Measurements from ENCODE around the gene MPZL2. TPM values are rescaled to one million over a fixed set of nuclear protein-coding genes. Genes with fewer than 3 reads are reported as not detected.

MPZL2 gene
- total RNA-seq, 2 donors from 2014 or later: 19.7 to 48.5 TPM

DNA sequence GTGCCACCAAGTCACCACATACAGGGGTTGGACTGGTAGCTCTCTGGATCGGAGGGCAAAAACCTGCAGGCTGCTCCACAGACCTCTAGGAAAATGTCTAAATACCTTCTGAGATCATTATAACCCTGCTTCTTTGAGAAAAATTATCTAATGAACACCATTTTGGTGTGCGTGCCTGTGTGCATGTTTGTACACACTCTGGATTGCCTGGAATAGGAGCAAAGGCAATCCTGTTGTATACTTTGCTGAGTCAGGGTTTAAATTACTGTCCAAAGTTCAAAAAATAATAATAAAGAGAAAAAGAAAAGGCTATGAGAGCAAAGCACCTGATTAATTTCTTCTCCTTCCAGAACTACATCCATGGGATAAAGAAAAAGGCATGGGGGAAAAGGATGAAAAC, 50.3 kb downstream of the MPZL2 start:
- 70 to 71% methylated on average over 2 of the region's 2 CpGs for WGBS, 2 donors
- TF ChIP-seq, protein P1, sequence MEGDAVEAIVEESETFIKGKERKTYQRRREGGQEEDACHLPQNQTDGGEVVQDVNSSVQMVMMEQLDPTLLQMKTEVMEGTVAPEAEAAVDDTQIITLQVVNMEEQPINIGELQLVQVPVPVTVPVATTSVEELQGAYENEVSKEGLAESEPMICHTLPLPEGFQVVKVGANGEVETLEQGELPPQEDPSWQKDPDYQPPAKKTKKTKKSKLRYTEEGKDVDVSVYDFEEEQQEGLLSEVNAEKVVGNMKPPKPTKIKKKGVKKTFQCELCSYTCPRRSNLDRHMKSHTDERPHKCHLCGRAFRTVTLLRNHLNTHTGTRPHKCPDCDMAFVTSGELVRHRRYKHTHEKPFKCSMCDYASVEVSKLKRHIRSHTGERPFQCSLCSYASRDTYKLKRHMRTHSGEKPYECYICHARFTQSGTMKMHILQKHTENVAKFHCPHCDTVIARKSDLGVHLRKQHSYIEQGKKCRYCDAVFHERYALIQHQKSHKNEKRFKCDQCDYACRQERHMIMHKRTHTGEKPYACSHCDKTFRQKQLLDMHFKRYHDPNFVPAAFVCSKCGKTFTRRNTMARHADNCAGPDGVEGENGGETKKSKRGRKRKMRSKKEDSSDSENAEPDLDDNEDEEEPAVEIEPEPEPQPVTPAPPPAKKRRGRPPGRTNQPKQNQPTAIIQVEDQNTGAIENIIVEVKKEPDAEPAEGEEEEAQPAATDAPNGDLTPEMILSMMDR (IDR thresholded peaks at IDR 0.05): no peak
- no peak for TF ChIP-seq POLR2A (IDR thresholded peaks at IDR 0.05)
- intact Hi-C loops (cut with DNase I): no loop called here
- Histone ChIP-seq H3K4me1 (no peaks in the 10 kb centered on the region), H3K4me3 (no peak overlapping the region), H3K36me3 (replicated peaks in 1 of 2; ENCODE audit: insufficient read depth in 1 of 2, low read depth in 2 of 2) (no peaks in the 10 kb centered on the region), H3K27ac (no peak overlapping the region), H3K27me3 (no peaks in the 10 kb centered on the region), H3K9me3 (no peaks in the 10 kb centered on the region)
- DNase-seq: no peak
- no peak for ATAC-seq

DNA sequence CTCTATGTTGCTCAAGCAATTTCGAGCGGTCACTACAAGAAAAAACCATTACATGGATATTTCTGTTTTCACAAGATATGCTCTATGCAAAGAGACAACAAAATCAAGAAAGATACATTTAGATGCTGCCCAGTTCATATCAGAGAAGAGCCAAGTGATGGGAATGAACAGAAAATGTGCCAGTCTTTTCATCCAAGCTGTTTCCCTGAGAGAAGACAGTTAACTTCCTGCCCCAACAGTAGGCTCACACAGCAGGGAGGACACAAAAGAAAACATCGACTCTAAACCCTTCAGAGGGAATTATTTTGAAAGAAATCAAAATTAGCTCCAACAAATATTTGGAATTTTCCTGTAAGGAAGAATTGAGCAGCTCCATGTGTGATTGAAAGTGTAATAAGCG, 50.9 kb downstream of the MPZL2 start:
- DNase-seq: no peak

DNA sequence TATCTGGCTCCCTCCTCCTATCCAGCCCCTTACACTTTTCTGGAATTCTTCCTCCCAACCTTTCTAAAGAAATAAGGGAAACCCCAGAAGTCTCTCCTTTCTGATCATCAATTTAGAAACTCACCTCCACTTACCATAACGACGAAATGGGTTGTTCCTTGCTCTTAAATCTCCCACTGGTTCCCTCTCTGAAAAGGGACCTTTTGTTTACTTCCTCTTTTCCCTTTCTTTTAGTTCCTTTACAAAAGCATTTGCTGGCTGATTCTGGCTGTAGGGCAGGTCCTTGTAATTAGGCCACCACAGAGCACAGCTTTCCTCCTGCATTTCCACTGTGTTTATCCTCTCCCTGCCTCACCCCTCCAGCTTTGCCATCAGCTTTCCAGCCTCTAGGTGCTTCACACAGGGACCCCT, 51.3 kb downstream of the MPZL2 start:
- Histone ChIP-seq H3K27me3 (no peaks in the 10 kb centered on the region), H3K4me3 (no peak overlapping the region), H3K4me1 (no peaks in the 10 kb centered on the region), H3K36me3 (replicated peaks in 1 of 2; ENCODE audit: insufficient read depth in 1 of 2, low read depth in 2 of 2) (no peaks in the 10 kb centered on the region), H3K27ac (no peak overlapping the region), H3K9me3 (no peaks in the 10 kb centered on the region)
- no peak for ATAC-seq
- 43 to 67% methylated on average over 2 of the region's 2 CpGs for WGBS, 2 donors
- intact Hi-C loops (cut with DNase I): no loop called here
- no peak for DNase-seq
- no peak for TF ChIP-seq POLR2A (IDR thresholded peaks at IDR 0.05)
- TF ChIP-seq, protein P1 (IDR thresholded peaks at IDR 0.05): no peak

More for the DNA sequence above, 50.9 kb downstream of the MPZL2 start:
- intact Hi-C loops (cut with DNase I): no loop called here
- ATAC-seq: no peak
- TF ChIP-seq POLR2A (IDR thresholded peaks at IDR 0.05): no peak
- TF ChIP-seq, protein P1 (IDR thresholded peaks at IDR 0.05): no peak
- WGBS, 2 donors: 79 to 82% methylated on average over 4 of the region's 4 CpGs
- Histone ChIP-seq H3K9me3 (no peaks in the 10 kb centered on the region), H3K27me3 (no peaks in the 10 kb centered on the region), H3K4me1 (no peaks in the 10 kb centered on the region), H3K27ac (no peak overlapping the region), H3K4me3 (no peak overlapping the region), H3K36me3 (replicated peaks in 1 of 2; ENCODE audit: insufficient read depth in 1 of 2, low read depth in 2 of 2) (no peaks in the 10 kb centered on the region)

DNA sequence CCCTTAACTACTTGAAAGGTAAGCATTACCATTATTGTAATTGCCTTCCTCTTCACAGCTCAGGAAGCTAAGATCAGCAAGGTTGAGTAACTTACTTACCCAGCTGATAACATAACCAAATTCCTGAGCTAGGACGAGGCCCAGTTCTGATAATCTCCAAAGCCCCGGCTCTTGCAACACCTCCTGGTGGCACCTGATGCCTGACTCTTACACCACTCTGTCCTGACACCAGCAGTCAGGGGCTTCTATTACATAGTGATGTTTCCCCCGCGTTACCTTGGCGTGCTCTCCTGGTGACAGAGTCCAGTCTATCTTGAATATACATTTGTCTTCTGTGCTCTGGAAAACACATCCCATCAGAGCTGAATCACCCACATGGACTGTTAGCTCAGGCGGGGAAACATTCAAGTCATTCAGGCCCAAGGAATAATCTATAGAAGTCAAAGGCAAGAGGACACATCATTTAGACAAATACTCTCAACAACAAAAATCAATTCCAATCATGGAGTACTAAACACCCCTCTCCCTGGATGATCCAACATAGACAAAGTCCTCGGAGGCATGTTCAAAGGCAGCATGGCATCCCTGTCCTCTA, 51.9 kb downstream of the MPZL2 start:
- TF ChIP-seq, protein P1 (IDR thresholded peaks at IDR 0.05): no peak
- TF ChIP-seq POLR2A (IDR thresholded peaks at IDR 0.05): no peak
- Histone ChIP-seq H3K4me1 (no peaks in the 10 kb centered on the region), H3K36me3 (replicated peaks in 1 of 2; ENCODE audit: insufficient read depth in 1 of 2, low read depth in 2 of 2) (no peaks in the 10 kb centered on the region), H3K27ac (no peak overlapping the region), H3K4me3 (no peak overlapping the region), H3K9me3 (no peaks in the 10 kb centered on the region), H3K27me3 (no peaks in the 10 kb centered on the region)
- WGBS, 2 donors: 63 to 64% methylated on average over 7 of the region's 7 CpGs
- intact Hi-C loops (cut with DNase I): no loop called here
- no peak for ATAC-seq
- DNase-seq: no peak

DNA sequence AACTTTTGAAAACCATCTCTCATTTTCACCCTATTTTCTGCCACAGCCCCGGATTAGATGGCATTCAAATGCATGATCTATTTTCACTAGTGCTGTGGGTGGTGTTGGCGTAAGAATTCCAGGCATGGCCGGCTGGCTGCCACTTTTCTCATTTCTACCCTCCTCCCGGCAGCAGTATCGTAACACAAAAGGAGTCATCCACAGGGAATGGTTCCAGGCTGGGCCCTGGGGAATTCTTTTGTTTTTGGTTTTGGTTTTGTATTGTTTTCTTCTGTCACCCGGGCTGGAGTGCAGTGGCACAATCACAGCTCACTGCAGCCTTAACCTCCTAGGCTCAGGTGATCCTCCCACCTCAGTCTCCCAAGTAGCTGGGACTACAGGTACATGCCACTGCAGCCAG, 53.1 kb downstream of the MPZL2 start:
- TF ChIP-seq, protein P1 (IDR thresholded peaks at IDR 0.05): no peak
- TF ChIP-seq POLR2A (IDR thresholded peaks at IDR 0.05): no peak
- no peaks in the 10 kb centered on the region for H3K4me1 ChIP-seq
- H3K27ac ChIP-seq: no peak overlapping the region
- 73 to 75% methylated on average over 6 of the region's 6 CpGs for WGBS, 2 donors
- no peaks in the 10 kb centered on the region for H3K36me3 ChIP-seq (replicated peaks in 1 of 2; ENCODE audit: insufficient read depth in 1 of 2, low read depth in 2 of 2)
- ATAC-seq (no peak), DNase-seq (no peak)
- intact Hi-C loops (cut with DNase I): no loop called here
- no peaks in the 10 kb centered on the region for H3K27me3 ChIP-seq
- H3K9me3 ChIP-seq: no peaks in the 10 kb centered on the region
- H3K4me3 ChIP-seq: no peak overlapping the region
